Keratinocyte (primary cell): ENCODE data around the gene SPATC1L. TPM values are rescaled to one million over a fixed set of nuclear protein-coding genes. Genes with fewer than 3 reads are reported as not detected.

Experiments
- DNase-seq: peaks from one replicate; pipeline ENCODE4 v3.0.0-alpha.2; 2011; ENCODE audit warnings: low read depth, missing footprints, low spot score
- FAIRE-seq: peaks from 2 replicates; lab custom pipeline; 2011; peaks lifted over from hg19 to GRCh38; lab: Jason Lieb, UNC
- H2AFZ ChIP-seq: 2 replicates; pipeline ENCODE4 v1.6.0; 2012; ENCODE audit warnings: low read length, control low read depth, inconsistent platforms; ENCODE audit not compliant: control insufficient read depth
- H3K27ac ChIP-seq: 2 replicates; pipeline ENCODE4 v1.5.1; 2011; ENCODE audit warnings: low read length; ENCODE audit not compliant: control insufficient read depth, insufficient read depth
- H3K27me3 ChIP-seq: 3 replicates; pipeline ENCODE4 v1.6.0; 2011; ENCODE audit warnings: low read length; ENCODE audit not compliant: control insufficient read depth, insufficient read depth; ENCODE audit errors: extremely low read depth
- H3K36me3 ChIP-seq, 2 experiments: 2 replicates in 1 of 2; 3 replicates in 1 of 2; pipeline ENCODE4 v1.5.1; 2011; ENCODE audit warnings: low read length in 2 of 2, mild to moderate bottlenecking in 1 of 2; ENCODE audit not compliant: control insufficient read depth in 2 of 2, insufficient read depth in 2 of 2; ENCODE audit errors: extremely low read depth in 1 of 2
- H3K4me1 ChIP-seq: 3 replicates; pipeline ENCODE4 v1.5.1; 2011; ENCODE audit warnings: low read length; ENCODE audit not compliant: control insufficient read depth, insufficient read depth; ENCODE audit errors: extremely low read depth
- H3K4me2 ChIP-seq: 3 replicates; pipeline ENCODE4 v1.6.0; 2011; ENCODE audit warnings: low read depth, low read length; ENCODE audit not compliant: control insufficient read depth, insufficient read depth; ENCODE audit errors: extremely low read depth
- H3K4me3 ChIP-seq, 3 experiments: fragments of 200-600 bp in 1 of 3; sonication (generic) in 1 of 3; 2 replicates in 2 of 3; 3 replicates in 1 of 3; pipeline ENCODE4 v1.5.1; 2011 to 2016; ENCODE audit warnings: low read length in 3 of 3, mild to moderate bottlenecking in 3 of 3, control low read depth in 2 of 3, inconsistent platforms in 1 of 3, low read depth in 1 of 3, mixed read lengths in 1 of 3, mixed run types in 1 of 3, moderate library complexity in 1 of 3; ENCODE audit not compliant: control insufficient read depth in 2 of 3, insufficient read depth in 2 of 3; ENCODE audit errors: extremely low read depth in 1 of 3
- H3K79me2 ChIP-seq: 2 replicates; pipeline ENCODE4 v1.6.0; 2012; ENCODE audit warnings: low read length; ENCODE audit not compliant: control insufficient read depth, insufficient read depth
- H3K9ac ChIP-seq: 3 replicates; pipeline ENCODE4 v1.6.0; 2011; ENCODE audit warnings: low read length; ENCODE audit not compliant: control insufficient read depth, insufficient read depth; ENCODE audit errors: extremely low read depth
- H3K9me1 ChIP-seq: 3 replicates; pipeline ENCODE4 v1.6.0; 2011; ENCODE audit warnings: low read length; ENCODE audit not compliant: control insufficient read depth, insufficient read depth; ENCODE audit errors: extremely low read depth
- H3K9me3 ChIP-seq: 2 replicates; pipeline ENCODE4 v1.5.1; 2012; ENCODE audit warnings: low read depth, low read length; ENCODE audit not compliant: control insufficient read depth
- H4K20me1 ChIP-seq: 3 replicates; pipeline ENCODE4 v1.6.0; 2011; ENCODE audit warnings: low read length; ENCODE audit not compliant: control insufficient read depth, insufficient read depth; ENCODE audit errors: extremely low read depth
- CTCF ChIP-seq, 3 experiments: IDR thresholded peaks in 1 of 3; conservative IDR thresholded peaks in 1 of 3; optimal IDR thresholded peaks in 1 of 3; 2 replicates in 2 of 3; 3 replicates in 1 of 3; pipeline versions ENCODE3 to v1.5.1; 2011; ENCODE audit warnings: low read length in 3 of 3, mild to moderate bottlenecking in 3 of 3, moderate library complexity in 2 of 3, control low read depth in 1 of 3, inconsistent platforms in 1 of 3; ENCODE audit not compliant: insufficient read depth in 2 of 3; ENCODE audit errors: extremely low read depth in 1 of 3
- EZH2 ChIP-seq: IDR thresholded peaks from one replicate; pipeline ENCODE4 v1.6.1; 2012; ENCODE audit warnings: inconsistent platforms, mild to moderate bottlenecking, low read length, moderate library complexity
- dilution Hi-C: fragments of 300-500 bp; cut with MboI; formaldehyde crosslinking; loops from one replicate; pipeline ENCODE4 v1.7.0; 2020; ENCODE audit warnings: low sequenced_read_pairs; ENCODE audit not compliant: extremely low pct_ligation_motif_present
- polyA plus RNA-seq, 5 experiments: library from polyadenylated mRNA; depleted of rRNA in 3 of 5; stranded (reverse) in 3 of 5; stranded (forward) in 1 of 5; unstranded in 1 of 5; fragments of >200 nt; gene quantifications; 1 replicate in 1 of 5; 2 replicates in 3 of 5; 3 replicates in 1 of 5; pipeline versions ENCODE4 v1.2.1 to v1.2.3, GENCODE V29; 2011 to 2012; ENCODE audit warnings: missing spikeins in 2 of 5, low read depth in 1 of 5, low replicate concordance in 1 of 5

The SPATC1L gene
- polyA plus RNA-seq, 1 donor (not counting 4 experiments of a cell fraction or from before 2014, with no cell fraction given), result 1.3 TPM

GRCh38 chr21:46193829-46194373, 9.6 kb upstream of the SPATC1L start:
- TF ChIP-seq EZH2 (no peak), CTCF (optimal IDR thresholded peaks at IDR 0.05 in 1 of 3, IDR thresholded peaks at IDR 0.05 in 1 of 3, conservative IDR thresholded peaks at IDR 0.05 in 1 of 3; ENCODE audit: extremely low read depth in 1 of 3, insufficient read depth in 2 of 3, low read length in 3 of 3) (no peak)
- peaks cover 57 to 66% of the 10 kb centered on the region in 2 experiments for H3K36me3 ChIP-seq
- dilution Hi-C loops, result no loop called here
- peaks cover 6% of the 10 kb centered on the region for H3K79me2 ChIP-seq
- no peak overlapping the region for H3K27ac ChIP-seq
- no peaks in the 10 kb centered on the region for H3K27me3 ChIP-seq
- H2AFZ ChIP-seq, result no peak overlapping the region
- peaks cover 5% of the 10 kb centered on the region for H4K20me1 ChIP-seq
- no peaks in the 10 kb centered on the region for H3K9me1 ChIP-seq
- DNase-seq, result no peak
- no peak overlapping the region for H3K9ac ChIP-seq
- FAIRE-seq, result no peak
- no peak overlapping the region for H3K4me2 ChIP-seq
- peaks cover 17% of the 10 kb centered on the region for H3K4me1 ChIP-seq
- no peak overlapping the region for H3K4me3 ChIP-seq
- H3K9me3 ChIP-seq, result no peaks in the 10 kb centered on the region

GRCh38 chr21:46191686-46192575, 7.7 kb upstream of the SPATC1L start:
- H3K79me2 ChIP-seq, result peaks cover 2% of the 10 kb centered on the region
- TF ChIP-seq CTCF (optimal IDR thresholded peaks at IDR 0.05 in 1 of 3, IDR thresholded peaks at IDR 0.05 in 1 of 3, conservative IDR thresholded peaks at IDR 0.05 in 1 of 3; ENCODE audit: extremely low read depth in 1 of 3, insufficient read depth in 2 of 3, low read length in 3 of 3), result no peak
- no peak for TF ChIP-seq EZH2
- H2AFZ ChIP-seq, result no peak overlapping the region
- DNase-seq (no peak), FAIRE-seq (no peak)
- peaks cover 23% of the 10 kb centered on the region for H3K4me1 ChIP-seq
- no peaks in the 10 kb centered on the region for H3K27me3 ChIP-seq
- no peaks in the 10 kb centered on the region for H3K9me1 ChIP-seq
- dilution Hi-C loops, result no loop called here
- H3K9me3 ChIP-seq, result no peaks in the 10 kb centered on the region
- peaks cover 5% of the 10 kb centered on the region for H4K20me1 ChIP-seq
- H3K27ac ChIP-seq, result no peak overlapping the region
- no peak overlapping the region for H3K4me2 ChIP-seq
- no peak overlapping the region for H3K9ac ChIP-seq
- H3K4me3 ChIP-seq, result no peak overlapping the region
- peaks cover 56 to 59% of the 10 kb centered on the region in 2 experiments for H3K36me3 ChIP-seq
